GM12872 (cell line): ENCODE data around the gene ACER1.

Source experiments
- TF ChIP-seq, protein P1 (sequence below): IDR thresholded peaks from 3 replicates; pipeline ENCODE4 v1.5.1; 2011; ENCODE audit warnings: low read depth, mild to moderate bottlenecking, low read length, moderate library complexity; ENCODE audit not compliant: insufficient read depth

The ACER1 gene, protein sequence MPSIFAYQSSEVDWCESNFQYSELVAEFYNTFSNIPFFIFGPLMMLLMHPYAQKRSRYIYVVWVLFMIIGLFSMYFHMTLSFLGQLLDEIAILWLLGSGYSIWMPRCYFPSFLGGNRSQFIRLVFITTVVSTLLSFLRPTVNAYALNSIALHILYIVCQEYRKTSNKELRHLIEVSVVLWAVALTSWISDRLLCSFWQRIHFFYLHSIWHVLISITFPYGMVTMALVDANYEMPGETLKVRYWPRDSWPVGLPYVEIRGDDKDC

DNA sequence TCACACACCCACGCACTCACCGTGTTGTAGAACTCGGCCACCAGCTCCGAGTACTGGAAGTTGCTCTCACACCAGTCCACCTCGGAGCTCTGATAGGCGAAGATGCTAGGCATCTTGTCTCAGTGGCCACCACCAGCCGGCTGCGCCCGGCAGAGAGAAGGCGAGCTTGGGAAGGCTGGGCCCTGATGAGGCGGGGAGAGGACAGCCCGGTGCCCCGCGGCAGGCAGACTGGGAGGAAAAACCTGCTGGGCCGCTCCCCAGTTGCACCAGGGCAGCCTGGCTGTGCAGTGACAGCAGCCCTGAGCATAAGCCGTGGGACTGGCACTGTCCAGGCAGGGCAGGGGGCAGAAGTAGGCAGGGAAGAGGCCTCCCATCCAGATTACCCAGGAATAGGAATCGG, at the start of gene ACER1:
ACER1 (minus strand) TSS at position 174 of the 400 bp plus-strand sequence; CDS start at position 113, 61 bp downstream.
- TF ChIP-seq, protein P1, sequence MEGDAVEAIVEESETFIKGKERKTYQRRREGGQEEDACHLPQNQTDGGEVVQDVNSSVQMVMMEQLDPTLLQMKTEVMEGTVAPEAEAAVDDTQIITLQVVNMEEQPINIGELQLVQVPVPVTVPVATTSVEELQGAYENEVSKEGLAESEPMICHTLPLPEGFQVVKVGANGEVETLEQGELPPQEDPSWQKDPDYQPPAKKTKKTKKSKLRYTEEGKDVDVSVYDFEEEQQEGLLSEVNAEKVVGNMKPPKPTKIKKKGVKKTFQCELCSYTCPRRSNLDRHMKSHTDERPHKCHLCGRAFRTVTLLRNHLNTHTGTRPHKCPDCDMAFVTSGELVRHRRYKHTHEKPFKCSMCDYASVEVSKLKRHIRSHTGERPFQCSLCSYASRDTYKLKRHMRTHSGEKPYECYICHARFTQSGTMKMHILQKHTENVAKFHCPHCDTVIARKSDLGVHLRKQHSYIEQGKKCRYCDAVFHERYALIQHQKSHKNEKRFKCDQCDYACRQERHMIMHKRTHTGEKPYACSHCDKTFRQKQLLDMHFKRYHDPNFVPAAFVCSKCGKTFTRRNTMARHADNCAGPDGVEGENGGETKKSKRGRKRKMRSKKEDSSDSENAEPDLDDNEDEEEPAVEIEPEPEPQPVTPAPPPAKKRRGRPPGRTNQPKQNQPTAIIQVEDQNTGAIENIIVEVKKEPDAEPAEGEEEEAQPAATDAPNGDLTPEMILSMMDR, result no peak

DNA sequence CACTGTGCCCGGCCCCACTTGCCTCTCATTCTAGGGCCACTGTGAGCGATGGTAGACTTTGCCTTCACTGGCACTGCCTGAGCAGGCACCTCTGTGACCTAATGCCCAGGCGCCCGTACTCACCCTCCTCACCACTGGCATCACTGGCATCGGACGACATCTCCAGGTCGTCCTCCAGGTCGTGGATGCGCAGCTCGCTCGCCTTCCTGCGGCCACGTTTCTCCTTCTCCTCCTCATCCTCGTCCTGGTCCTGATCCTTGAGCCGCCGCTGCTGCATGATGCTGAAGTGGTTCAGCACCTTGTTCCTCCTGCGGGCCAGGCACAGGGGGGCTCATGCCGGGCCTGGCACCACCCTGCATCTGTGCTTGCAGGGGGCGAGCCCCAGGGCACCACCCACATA, 49.8 kb upstream of the ACER1 start:
- TF ChIP-seq, protein P1, result no peak

DNA sequence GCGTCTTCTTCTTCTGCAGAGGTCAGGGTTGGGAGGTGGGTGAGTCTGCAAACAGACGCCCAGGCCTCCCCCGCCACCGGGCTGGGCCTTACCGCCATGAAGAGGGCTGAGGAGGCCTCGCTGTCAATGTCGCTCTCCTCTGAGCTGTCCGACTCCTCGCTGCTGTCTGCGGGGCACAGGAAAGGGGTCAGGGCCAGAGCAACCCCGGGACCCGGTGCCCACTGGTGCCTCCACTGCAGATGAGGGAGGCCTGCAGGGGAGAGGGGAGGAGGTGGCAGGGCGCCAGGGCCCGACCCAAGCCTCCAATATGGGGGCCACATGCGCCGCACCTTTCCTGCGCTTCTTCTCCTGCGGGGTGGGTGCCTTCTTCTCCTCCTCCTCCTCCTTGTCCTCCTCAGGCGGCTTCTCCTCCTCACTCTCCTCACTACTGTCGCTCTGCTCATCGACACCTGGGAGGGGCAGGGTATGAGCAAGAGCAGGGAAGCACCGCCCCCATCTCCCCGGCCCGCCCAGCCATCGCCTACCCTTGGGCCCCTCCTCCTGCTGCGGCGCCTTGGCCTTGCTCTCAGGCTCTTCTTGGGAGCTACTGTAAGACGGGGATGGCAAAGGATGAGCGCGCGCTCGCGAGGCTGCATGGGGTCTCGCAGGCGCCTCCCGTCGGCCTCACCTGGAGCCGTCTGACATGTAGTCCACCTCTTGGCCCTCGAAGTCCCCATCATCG, 47.8 kb upstream of the ACER1 start:
- TF ChIP-seq, protein P1, result no peak

DNA sequence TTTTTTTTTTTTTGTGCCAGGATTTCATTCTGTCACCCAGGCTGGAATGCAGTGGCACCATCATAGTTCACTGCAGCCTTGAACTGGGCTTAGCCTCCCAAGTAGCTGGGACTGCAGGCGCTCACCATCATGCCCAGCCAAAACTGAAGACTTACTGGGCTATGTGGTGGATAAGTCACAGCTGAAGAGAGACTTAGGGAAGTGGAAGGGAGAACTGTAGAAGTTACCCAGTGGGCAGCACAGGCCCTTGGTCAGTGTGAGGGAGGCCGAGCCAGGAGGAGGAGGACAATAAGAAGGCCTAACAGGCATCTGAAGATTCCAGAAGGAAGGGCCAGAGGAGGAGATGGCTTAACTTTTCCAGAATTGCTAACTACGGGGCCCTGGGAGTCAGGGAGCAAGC, 46.3 kb upstream of the ACER1 start:
- TF ChIP-seq, protein P1, result no peak

DNA sequence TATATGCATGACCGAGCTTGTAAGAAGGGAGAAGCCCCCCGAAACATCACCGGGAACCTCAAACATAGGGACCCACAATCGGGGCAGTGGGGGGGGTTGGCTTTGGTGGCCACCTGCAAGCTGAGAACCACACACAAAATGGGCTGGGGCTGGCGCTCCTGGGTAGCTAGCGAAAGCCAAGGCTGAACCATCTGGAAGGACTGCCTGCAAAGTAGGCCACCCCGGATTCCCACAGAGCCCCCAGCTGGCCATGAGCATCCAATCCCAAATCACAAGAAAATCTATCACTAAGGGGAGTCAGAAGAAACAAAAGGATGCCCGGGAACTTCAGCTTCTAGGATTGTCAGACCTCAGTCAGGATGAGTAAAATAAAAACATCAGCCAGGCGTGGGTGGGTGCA, 45.1 kb upstream of the ACER1 start:
- TF ChIP-seq, protein P1, result no peak

DNA sequence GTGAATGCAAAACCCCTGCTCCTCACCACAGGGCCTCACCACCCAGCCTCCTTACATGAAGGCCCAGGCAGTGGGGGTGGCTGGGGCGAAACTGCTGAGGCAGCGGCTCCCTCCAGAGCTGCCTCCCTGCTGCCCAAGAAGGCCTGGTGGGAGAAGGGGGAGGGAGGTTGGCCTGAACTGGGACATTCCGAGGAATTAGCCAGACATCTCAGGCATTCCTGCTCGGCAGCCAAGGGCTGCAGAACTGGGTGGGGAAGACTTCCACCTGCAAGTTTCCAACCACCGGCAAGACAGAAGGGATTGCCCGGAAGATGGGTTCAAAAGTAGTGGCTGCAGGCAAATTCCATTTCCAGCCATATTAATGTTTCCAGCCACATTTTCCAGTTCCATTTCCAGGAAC, 44.6 kb upstream of the ACER1 start:
- TF ChIP-seq, protein P1, result no peak

DNA sequence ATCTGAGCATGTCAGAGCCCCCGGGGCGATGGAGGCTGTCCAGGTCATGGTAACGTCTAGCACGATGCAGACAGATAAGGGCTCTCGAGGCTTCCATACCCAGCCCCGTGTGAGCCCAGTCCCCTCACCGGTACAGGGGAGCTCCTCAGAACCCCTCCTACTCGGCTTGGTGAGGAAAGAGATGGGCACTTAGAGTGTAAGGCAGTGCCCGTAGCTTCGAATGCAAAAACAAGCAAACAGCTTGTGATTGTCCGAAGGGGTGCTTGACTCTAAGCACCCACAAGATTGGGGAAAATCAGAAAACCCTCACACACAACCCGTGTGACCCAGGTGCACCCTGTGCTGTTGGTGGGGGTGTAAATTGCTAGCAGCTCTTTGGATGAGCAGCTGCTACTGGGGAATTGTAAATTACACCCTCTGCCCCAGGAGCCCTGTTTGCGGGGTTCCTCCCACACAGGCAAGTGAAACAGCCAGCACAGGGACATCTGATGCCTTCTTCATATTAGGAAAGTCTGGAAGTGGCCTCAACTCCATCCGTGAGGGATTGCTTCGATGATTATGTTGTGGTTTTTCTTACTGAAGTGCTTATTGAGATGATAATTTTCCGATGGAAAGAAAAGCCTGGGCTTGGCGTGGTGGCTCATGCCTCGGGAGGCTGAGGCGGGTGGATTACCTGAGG, 43.2 kb upstream of the ACER1 start:
- TF ChIP-seq, protein P1, result no peak
